ENCODE data around the gene SND1. TPM values are rescaled to one million over a fixed set of nuclear protein-coding genes. Genes with fewer than 3 reads are reported as not detected.

SND1 gene
- total and polyA plus RNA-seq, 10 of the 15 experiments (the other 5 are each of a cell fraction or from before 2014, with no cell fraction given), result 52.4 to 270 (median 146) TPM

DNA sequence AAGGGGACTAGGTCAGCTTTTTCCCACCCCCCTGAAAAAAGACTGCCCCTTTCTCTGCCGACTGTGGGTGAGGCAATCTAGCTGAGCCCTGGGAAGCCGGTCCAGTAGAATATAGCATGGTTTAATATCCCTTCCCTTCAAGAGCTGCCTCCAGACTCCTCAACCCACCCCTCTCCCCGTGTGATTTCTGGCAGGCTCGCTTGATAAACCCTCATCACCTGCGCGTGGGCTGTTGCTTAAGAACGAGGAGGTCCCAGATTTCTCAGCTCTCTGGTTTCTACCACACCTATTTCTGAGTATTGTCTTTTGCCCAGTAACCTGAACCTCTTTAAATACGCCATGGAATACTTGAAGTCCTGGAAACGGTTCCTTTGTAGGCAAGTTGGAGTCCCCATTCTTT lies 381.3 kb downstream of the SND1 start (continued):
- no peak for TF ChIP-seq NFIC (IDR thresholded peaks at IDR 0.05; ENCODE audit: low read depth, low read length)
- no peak for TF ChIP-seq SMAD5 (IDR thresholded peaks at IDR 0.05; ENCODE audit: low read depth)
- no peak for TF ChIP-seq SMC3 (IDR thresholded peaks at IDR 0.05; ENCODE audit: borderline replicate concordance, low read length)
- TF ChIP-seq CREB1 (IDR thresholded peaks at IDR 0.05; ENCODE audit: low read depth), result no peak
- TF ChIP-seq PRDM15 (CRISPR knock-in tag; IDR thresholded peaks at IDR 0.05), result no peak
- TF ChIP-seq ATF7 (IDR thresholded peaks at IDR 0.05; ENCODE audit: low read depth), result no peak
- TF ChIP-seq ZNF384 (IDR thresholded peaks at IDR 0.05; ENCODE audit: borderline replicate concordance, low read depth, low read length), result no peak
- TF ChIP-seq, protein P1, sequence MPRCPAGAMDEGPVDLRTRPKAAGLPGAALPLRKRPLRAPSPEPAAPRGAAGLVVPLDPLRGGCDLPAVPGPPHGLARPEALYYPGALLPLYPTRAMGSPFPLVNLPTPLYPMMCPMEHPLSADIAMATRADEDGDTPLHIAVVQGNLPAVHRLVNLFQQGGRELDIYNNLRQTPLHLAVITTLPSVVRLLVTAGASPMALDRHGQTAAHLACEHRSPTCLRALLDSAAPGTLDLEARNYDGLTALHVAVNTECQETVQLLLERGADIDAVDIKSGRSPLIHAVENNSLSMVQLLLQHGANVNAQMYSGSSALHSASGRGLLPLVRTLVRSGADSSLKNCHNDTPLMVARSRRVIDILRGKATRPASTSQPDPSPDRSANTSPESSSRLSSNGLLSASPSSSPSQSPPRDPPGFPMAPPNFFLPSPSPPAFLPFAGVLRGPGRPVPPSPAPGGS (IDR thresholded peaks at IDR 0.05; ENCODE audit: borderline replicate concordance, insufficient read depth, low read depth, low read length, poor library complexity, severe bottlenecking), result no peak
- no peak for TF ChIP-seq SUZ12 (IDR thresholded peaks at IDR 0.05; ENCODE audit: unreplicated experiment)

Measured in GM12878 (cell line).